Stomach (tissue), 4 donors: ENCODE measurements around the gene GNAS.

ENCODE experiments used
- CTCF ChIP-seq, 7 experiments: fragments of 450-650 bp in 4 of 7; fragments of 200-600 bp in 3 of 7; sonication (generic) in 3 of 7; IDR thresholded peaks; one replicate each; pipeline ENCODE4 v1.5.1; 2016 to 2019; ENCODE audit warnings: antibody characterized with exemption in 7 of 7, control low read depth in 2 of 7, mild to moderate bottlenecking in 1 of 7
- POLR2A ChIP-seq, 4 donors: fragments of 450-650 bp; IDR thresholded peaks; one replicate each; pipeline ENCODE4 v1.6.1; 2016; ENCODE audit warnings: antibody characterized with exemption in 4 of 4, control low read depth in 2 of 4, mild to moderate bottlenecking in 1 of 4, moderate library complexity in 1 of 4

DNA sequence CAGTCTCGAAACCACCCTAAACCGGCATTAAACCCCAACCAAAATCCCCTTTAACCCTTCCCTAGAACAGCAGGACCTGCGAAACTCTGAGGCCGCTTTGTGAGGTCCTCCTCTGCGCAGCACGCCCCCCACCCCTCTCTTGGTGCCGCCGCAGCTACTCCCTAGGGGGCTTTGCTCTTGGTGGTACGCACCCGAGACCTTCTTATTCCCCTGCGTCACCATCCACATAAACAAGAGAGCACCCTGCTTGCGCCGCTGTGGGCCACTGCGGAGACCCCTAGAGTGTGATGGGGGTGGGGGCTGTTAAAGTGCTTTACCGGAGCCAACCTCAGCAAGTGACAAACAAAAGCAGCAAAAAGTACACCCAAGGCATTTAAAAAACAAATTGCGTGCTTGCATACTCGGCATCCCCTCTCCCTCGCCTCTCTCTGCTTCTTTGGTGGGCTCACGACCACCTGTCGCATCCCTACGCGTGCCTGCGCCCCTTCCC, 502 bp upstream of the GNAS start:
- no peak for TF ChIP-seq POLR2A (IDR thresholded peaks at IDR 0.05)
- no peak for TF ChIP-seq CTCF (IDR thresholded peaks at IDR 0.05)
